OCI-M2 (cell line): ENCODE measurements around the gene TIMM22.

Experiments used
- DNase-seq: peaks from one replicate; lab custom pipeline; 2025; ENCODE audit not compliant: unreplicated experiment; lab: John Stamatoyannopoulos, UW

The TIMM22 gene

DNA sequence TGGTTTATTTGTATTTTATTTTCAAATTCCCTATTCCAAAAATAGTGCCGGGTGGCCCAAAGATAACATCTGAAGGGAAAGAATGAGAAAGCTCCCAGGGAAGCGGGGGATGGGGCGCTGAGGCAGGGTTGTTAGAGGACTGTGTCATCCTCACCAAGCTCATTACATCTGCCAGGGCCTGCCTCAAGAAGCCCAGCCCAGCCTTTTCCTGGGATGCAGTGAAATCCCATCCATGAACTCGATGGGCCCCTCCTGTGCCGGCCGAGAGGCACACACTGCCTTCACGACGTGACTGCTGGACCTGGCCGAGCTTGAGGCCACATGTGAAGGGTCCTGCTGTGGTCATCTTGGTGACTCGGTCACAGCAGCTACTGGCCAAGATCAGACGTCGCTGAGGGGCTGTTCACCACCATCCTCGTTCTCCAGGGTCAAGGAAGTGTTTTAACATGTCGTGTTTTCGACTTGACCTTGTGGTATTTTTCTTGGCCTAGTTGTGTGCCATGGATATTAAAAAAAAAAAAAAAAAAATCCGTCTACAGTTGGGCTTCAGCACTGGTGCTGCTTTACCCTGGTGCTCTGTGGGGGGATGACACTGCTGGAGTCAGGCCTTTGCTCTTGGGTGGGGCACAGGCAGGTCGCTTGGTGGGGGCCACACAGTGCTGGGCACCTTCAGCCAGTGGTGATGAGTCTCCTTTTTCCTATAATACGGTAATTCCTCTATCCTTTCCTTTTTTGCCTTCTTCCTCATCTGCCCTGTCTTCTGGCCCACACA, 4.9 kb downstream of the TIMM22 start:
- DNase-seq, result no peak

GRCh38 chr17:1002412-1002753, 5.5 kb downstream of the TIMM22 start:
- DNase-seq, result no peak

DNA sequence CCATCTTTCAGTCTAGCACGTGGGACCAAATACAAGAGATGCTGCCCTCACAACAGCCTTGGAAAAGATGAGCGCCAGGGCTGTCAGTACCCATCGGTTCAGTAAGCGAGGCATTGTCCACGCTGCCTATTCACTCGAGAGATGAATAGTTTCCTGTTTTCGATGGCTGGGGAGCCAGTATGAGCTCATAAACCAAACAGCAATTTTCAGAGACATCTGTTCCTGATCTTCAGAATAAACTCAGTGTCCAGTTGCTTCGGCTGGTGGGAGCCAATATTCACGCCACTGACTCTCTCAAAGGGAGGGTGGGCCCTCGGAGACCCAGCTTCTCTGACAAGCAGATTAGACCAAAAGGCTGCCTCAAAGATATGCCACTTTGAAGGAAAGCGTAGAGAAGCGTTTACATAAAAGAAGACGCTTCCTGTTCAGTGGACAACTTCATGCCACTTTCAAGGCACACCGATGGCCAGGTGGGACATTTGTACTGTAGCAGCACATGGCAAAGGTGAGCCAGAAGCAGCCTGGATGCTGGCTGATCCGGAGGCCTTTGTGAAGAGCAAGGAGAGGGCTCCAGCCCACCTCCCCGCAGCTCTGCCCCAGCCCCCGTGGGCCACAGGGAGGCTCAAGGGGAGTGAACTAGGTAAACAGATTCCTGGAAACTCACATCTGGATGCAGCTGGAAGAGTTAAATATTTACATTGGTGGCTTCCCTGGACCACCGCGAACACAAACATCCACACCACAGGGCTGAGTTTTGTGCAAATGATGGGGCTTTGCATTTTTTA, 6.0 kb downstream of the TIMM22 start:
- DNase-seq, result no peak

DNA sequence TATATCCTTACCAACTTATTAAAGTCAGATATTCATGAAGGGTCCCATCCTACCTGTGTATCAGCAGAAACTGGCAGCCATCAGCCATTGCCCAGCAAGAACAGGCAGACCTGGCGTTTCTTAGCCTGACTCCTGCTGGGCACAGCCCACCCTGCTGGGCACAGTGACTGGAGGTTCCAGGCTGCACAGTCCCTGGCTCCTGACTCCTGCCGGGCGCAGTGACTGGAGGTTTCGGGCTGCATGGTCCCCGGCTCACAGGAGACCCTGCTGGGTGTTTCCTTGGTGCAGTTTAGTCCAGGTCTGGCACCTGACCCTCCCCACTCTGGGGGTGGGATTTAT, 6.7 kb downstream of the TIMM22 start:
- no peak for DNase-seq

DNA sequence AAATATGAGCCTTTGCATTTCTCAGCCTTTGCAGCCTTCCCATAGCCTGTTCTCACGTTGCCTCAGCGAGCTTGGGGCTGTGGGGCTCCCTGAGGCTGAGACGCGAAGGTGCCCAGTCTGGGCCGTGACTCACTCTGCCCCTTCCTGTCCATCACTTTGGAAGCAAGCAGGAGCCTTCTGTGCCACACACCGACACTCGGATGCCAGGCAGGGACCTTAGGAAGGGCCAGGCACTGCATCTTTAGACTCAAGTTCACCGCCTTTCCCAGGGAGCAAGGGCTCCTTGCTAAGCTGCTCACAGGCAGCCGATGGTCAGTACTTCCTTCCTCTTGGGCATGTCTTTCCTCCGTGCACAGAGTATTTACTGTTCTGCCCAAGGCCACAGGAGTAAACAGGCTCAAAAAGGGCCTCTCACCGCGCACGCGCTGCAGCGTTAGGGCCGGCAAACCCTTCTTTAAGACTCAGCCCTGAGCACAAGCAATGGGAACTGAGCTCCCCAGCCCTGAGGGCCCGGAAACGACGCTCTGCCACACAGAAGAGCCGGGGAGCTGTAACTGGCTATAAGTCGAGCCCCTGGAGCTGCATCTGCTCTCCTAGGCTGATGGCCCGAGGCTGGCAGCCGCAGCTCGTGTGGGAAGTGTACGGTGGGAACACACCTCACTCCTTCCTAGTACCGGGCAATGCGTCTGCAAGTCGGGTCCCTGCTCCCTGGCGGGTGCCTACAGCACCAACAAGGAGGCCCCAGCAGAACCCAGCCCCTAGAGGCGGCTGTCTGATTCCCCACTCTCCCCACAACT, 7.2 kb downstream of the TIMM22 start:
- no peak for DNase-seq

GRCh38 chr17:1004769-1005295, 7.9 kb downstream of the TIMM22 start:
- no peak for DNase-seq

- no peak for DNase-seq
Observed at GRCh38 chr17:1005361-1005946, 8.5 kb downstream of the TIMM22 start.

- DNase-seq, result no peak
Observed at GRCh38 chr17:1006054-1006453, 9.1 kb downstream of the TIMM22 start.

DNA sequence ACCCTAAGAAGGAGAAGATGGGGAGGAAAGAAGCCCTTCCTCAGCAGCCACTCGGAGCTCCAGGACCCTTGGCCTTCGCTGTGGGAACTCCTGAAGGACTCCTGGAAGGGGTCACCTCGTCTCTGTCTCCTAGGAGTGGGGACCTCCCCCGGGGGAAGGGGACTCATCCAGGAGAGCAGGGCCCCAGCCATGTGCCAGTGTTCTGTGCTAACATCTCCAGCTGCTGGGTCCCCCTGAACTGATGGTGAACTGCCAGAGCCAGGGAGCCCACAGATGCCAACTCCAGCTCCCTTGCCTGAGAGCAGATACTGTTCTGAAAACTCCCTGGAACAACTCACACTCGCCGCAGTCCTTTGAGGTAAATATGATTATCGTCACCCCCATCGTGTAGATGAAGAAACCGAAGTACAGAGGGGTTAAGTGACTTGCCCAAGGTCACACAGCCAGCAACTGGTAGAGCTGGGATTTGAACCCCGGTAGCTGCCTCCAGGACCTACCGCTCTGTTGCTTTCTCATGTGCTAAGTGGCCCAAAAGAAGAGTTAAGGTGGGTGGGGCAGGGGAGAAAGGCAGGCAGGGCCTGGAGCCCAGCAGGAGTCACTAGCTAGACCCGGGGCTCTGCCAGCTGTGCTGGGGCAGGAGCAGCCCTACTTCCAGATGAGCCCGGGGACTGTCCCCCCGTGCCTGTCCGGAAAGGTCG, 10.5 kb downstream of the TIMM22 start:
- DNase-seq, result no peak

- DNase-seq, result no peak
Observed at GRCh38 chr17:1008008-1008761, 11.3 kb downstream of the TIMM22 start.

- no peak for DNase-seq
Observed at GRCh38 chr17:1009229-1010085, 12.5 kb downstream of the TIMM22 start.

- DNase-seq, result no peak
Observed at GRCh38 chr17:1010086-1010450, 13.1 kb downstream of the TIMM22 start.

DNA sequence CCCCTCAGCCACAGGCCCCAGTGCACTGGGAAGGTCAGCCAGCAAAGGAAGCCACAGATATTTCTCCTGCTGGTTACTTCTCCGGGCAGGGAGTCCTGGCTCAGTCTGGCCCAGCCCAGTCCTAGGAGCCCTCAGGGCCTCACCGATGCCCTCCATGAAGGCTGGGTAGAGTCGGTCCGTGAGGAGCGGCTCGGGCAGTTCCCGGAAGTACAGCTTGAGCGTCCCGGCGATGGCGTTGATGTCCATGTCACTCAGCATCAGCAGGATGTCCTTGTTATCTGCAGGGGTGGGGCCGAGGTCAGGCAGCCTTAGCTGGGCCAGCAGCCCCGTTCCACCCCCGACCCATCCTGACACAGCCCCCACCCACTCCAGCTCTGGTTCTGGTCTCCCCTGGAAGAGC, 13.7 kb downstream of the TIMM22 start:
- DNase-seq, result no peak

GRCh38 chr17:1011138-1011537, 14.2 kb downstream of the TIMM22 start:
- DNase-seq, result no peak

DNA sequence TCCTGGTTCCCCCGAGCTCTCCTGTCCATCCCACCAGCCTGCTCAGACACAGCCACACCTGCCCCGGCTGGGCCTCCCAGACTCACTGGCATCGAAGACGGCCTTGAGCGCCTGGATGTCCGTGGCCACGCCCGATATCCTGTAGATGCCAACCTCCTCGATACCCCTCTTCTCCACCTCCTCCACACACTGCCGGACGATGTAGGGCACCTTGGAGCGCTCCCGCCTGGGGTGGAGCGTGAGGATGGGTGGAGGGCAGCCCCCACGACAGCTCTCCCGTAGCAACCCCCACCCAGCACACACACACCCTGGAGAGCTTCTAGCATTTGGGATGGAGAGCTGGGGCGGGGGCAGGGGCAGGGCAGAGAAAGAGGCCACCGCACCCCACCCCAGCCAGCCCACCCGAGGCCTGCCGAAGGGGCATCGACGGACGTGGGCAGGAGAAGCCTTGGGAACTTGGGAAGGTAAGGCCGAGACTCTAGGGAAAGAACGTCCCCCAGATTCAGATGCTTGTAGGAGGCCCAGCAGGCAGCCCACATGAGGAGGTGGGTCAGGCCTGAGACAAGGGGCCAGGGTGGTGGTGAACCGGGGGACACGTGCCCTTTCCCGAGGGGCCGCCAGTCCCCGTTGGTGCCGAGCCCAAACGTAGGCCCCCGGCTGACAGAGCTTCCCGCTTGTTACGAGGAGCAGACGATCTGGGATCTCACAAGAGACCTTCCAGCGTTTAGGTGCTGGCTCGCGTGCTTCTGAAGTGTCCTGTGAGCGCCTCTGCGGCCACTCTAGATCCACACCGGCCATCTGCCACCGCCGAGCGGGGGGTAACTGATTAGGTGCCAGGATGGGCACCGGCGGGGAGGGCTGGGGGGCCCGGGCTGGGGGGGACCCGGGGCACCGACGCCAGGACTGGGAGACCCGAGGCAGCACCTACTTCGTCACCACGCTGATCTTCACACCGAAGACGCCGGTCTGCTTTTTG, 15.1 kb downstream of the TIMM22 start:
- DNase-seq, result no peak

DNA sequence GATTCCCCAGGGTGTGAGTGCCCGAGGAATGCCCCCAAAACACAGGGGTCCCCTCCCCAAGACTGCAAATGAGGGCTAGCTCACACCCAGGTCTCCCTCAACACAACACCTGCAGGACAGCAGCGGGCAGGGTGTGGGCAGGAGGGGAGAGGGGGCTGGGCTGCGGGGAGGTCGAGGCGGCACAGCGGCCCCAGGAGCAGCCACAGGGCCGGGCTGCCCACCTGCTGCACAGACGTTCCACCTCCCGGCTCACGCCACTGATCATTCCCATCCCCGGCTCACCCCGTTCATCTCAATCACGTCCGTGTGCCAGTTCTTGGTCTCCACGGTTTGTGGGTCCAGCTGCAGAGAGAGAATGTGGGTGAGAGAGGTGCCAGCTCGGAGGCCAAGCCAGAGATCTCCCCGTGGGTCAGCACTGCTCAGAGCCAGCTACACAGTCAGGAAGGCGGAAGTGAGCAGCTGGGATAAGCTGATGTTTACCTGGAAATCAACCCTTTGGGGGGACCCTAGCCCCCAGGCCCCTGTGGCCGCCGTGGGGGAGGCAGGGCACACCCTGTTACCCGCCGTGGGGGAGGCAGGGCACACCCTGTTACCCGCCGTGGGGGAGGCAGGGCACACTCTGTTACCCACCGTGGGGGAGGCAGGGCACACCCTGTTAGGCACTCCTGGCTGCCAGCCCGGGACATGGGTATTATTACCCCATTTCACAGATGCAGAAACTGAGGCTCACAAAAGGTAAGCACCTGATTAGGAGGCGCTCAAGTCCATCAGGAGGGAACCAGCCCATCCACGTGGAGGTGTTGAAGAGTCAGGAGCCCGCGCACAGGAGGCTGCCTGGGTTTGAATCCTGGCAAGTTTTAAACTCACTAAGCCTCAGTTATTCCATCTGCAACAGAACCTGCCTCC, 16.1 kb downstream of the TIMM22 start:
- DNase-seq, result no peak

- DNase-seq, result no peak
Observed at GRCh38 chr17:1013729-1014090, 16.8 kb downstream of the TIMM22 start.
